Colonic mucosa (tissue), 4 donors: ENCODE results near the gene FOSB. TPM values are rescaled to one million over a fixed set of nuclear protein-coding genes. Genes with fewer than 3 reads are reported as not detected.

Experiments used
- DNase-seq: peaks from one replicate; pipeline ENCODE4 v3.0.0-alpha.2; 2020
- H3K27ac ChIP-seq: fragments of 200-600 bp; one replicate; pipeline ENCODE4 v1.8.0; 2021
- H3K27me3 ChIP-seq: fragments of 200-600 bp; one replicate; pipeline ENCODE4 v1.8.0; 2021
- H3K36me3 ChIP-seq: fragments of 200-600 bp; one replicate; pipeline ENCODE4 v1.8.0; 2021
- H3K4me1 ChIP-seq: fragments of 200-600 bp; one replicate; pipeline ENCODE4 v1.8.0; 2021; ENCODE audit warnings: mild to moderate bottlenecking
- H3K4me3 ChIP-seq: fragments of 200-600 bp; one replicate; pipeline ENCODE4 v1.8.0; 2021
- H3K9ac ChIP-seq, 2 donors: one replicate each; pipeline ENCODE4 v1.7.0; 2013; ENCODE audit warnings: control low read depth in 2 of 2, low read depth in 2 of 2, low read length in 2 of 2
- H3K9me3 ChIP-seq: fragments of 200-600 bp; one replicate; pipeline ENCODE4 v1.8.0; 2021
- intact Hi-C: fragments of 100-400 bp; cut with DNase I; formaldehyde crosslinking; loops from one replicate; pipeline ENCODE4 v1.14.1; 2022
- total RNA-seq, 2 donors: library from RNA; stranded (reverse); fragmentation: NEBNext Ultra II Directional in 1 of 2; extraction: Animal tissue kit (Norgen Biotek cat#: 25700) in 1 of 2; gene quantifications; one replicate each; pipeline ENCODE4 v1.2.1, GENCODE V29; 2021
- TF ChIP-seq, protein P1 (sequence below): fragments of 200-600 bp; IDR thresholded peaks from one replicate; pipeline ENCODE4 v1.8.0; 2022; ENCODE audit warnings: antibody characterized with exemption, mild to moderate bottlenecking
- donor health status: healthy.
- donor health status: DM: no; HTN: no; CAD: no.
- donor health status: DM: no; HTN: no; CAD: no.

Gene FOSB
- total RNA-seq, 2 donors from 2014 or later = 1.5 to 3.4 TPM

- Histone ChIP-seq H3K9me3 (no peaks in the 10 kb centered on the region), H3K27me3 (no peaks in the 10 kb centered on the region), H3K36me3 (no peaks in the 10 kb centered on the region), H3K27ac (no peak overlapping the region), H3K4me3 (no peak overlapping the region), H3K4me1 (peaks cover 3% of the 10 kb centered on the region), H3K9ac (no peak overlapping the region)
- intact Hi-C loops = no loop called here
- DNase-seq = no peak
- TF ChIP-seq, protein P1, sequence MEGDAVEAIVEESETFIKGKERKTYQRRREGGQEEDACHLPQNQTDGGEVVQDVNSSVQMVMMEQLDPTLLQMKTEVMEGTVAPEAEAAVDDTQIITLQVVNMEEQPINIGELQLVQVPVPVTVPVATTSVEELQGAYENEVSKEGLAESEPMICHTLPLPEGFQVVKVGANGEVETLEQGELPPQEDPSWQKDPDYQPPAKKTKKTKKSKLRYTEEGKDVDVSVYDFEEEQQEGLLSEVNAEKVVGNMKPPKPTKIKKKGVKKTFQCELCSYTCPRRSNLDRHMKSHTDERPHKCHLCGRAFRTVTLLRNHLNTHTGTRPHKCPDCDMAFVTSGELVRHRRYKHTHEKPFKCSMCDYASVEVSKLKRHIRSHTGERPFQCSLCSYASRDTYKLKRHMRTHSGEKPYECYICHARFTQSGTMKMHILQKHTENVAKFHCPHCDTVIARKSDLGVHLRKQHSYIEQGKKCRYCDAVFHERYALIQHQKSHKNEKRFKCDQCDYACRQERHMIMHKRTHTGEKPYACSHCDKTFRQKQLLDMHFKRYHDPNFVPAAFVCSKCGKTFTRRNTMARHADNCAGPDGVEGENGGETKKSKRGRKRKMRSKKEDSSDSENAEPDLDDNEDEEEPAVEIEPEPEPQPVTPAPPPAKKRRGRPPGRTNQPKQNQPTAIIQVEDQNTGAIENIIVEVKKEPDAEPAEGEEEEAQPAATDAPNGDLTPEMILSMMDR = no peak
Measured at GRCh38 chr19:45489216-45489855, 21.5 kb downstream of the FOSB start.

DNA sequence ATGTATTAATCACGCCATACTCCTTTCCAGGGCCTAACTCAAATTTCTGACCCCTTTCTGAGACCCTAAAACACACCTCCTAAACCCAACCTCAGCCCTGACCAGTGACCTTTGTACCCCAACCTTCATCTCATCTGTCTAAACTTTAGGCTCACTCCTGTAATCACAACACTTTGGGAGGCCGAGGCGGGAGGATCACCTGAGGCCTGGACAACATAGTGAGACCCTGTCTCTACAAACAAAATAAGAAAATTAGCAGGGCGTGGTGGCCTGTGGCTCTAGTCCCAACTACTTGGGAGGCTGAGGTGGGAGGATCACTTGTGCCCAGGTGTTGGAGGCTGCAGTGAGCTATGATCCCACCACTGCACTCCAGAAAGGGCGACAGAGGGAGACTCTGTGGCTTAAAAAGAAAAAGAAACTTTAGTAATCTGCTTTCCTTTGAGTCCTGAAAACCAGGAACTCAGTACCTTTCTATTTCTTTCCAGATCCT, 24.4 kb downstream of the FOSB start:
- intact Hi-C loops = no loop called here
- peak overlapping the region in 1 of 2 donors; percentile 64 for H3K9ac ChIP-seq
- TF ChIP-seq, protein P1 = no peak
- peaks cover 7% of the 10 kb centered on the region for H3K27me3 ChIP-seq
- H3K9me3 ChIP-seq = no peaks in the 10 kb centered on the region
- peaks cover 3% of the 10 kb centered on the region for H3K4me1 ChIP-seq
- H3K27ac ChIP-seq = no peak overlapping the region
- DNase-seq = no peak
- H3K36me3 ChIP-seq = no peaks in the 10 kb centered on the region
- no peak overlapping the region for H3K4me3 ChIP-seq

GRCh38 chr19:45492627-45493470, 25.1 kb downstream of the FOSB start:
- DNase-seq = peak; percentile 65
- peak overlapping the region; percentile 44 for H3K4me3 ChIP-seq
- no peaks in the 10 kb centered on the region for H3K9me3 ChIP-seq
- peaks cover 9% of the 10 kb centered on the region for H3K27me3 ChIP-seq
- intact Hi-C loops = no loop called here
- TF ChIP-seq, protein P1 = no peak
- H3K36me3 ChIP-seq = no peaks in the 10 kb centered on the region
- H3K4me1 ChIP-seq = peaks cover 3% of the 10 kb centered on the region
- peak overlapping the region; percentile 59 to 64 for H3K9ac ChIP-seq
- peak overlapping the region; percentile 13 for H3K27ac ChIP-seq

- Histone ChIP-seq H3K4me1 (peaks cover 16% of the 10 kb centered on the region), H3K36me3 (no peaks in the 10 kb centered on the region), H3K27me3 (peaks cover 24% of the 10 kb centered on the region), H3K9ac (no peak overlapping the region), H3K4me3 (no peak overlapping the region), H3K9me3 (no peaks in the 10 kb centered on the region), H3K27ac (no peak overlapping the region)
- no peak for DNase-seq
- TF ChIP-seq, protein P1 = no peak
- intact Hi-C loops = no loop called here
Measured at GRCh38 chr19:45494261-45494916, 26.6 kb downstream of the FOSB start.

- no peak for DNase-seq
Measured at GRCh38 chr19:45495178-45495577, 27.4 kb downstream of the FOSB start.

More at GRCh38 chr19:45495178-45495577, 27.4 kb downstream of the FOSB start:
- H3K9me3 ChIP-seq = no peaks in the 10 kb centered on the region
- H3K36me3 ChIP-seq = no peaks in the 10 kb centered on the region
- TF ChIP-seq, protein P1 = no peak
- H3K4me1 ChIP-seq = peaks cover 17% of the 10 kb centered on the region
- no peak overlapping the region for H3K9ac ChIP-seq
- peaks cover 24% of the 10 kb centered on the region for H3K27me3 ChIP-seq
- H3K27ac ChIP-seq = no peak overlapping the region
- H3K4me3 ChIP-seq = no peak overlapping the region
- intact Hi-C loops = no loop called here
